OCI-LY1 (cell line): ENCODE data around the gene SLC2A13.

Experiments used
- H2AFZ ChIP-seq: fragments of 200-600 bp; sonication (generic), shearing (Covaris generic); 2 replicates; pipeline ENCODE4 v1.6.0; 2014; ENCODE audit warnings: antibody characterized with exemption, mild to moderate bottlenecking, low read length
- H3F3A ChIP-seq: fragments of 200-600 bp; sonication (generic), shearing (Covaris generic); 2 replicates; pipeline ENCODE4 v1.6.0; 2014; ENCODE audit warnings: mild to moderate bottlenecking, antibody characterized with exemption, low read length, moderate library complexity; ENCODE audit not compliant: insufficient read depth
- H3K27ac ChIP-seq: fragments of 200-600 bp; sonication (generic); 2 replicates; pipeline ENCODE4 v1.5.1; 2014; ENCODE audit warnings: low read length, mixed run types, mild to moderate bottlenecking, low read depth; ENCODE audit not compliant: poor library complexity, severe bottlenecking
- H3K27me3 ChIP-seq: fragments of 200-600 bp; sonication (generic); 2 replicates; pipeline ENCODE4 v1.6.0; 2014; ENCODE audit warnings: antibody characterized with exemption, mild to moderate bottlenecking, low read length, moderate library complexity; ENCODE audit not compliant: insufficient read depth
- H3K36me3 ChIP-seq: fragments of 200-600 bp; sonication (generic); 2 replicates; pipeline ENCODE4 v1.6.1; 2014; ENCODE audit warnings: mild to moderate bottlenecking, antibody characterized with exemption, low read length, moderate library complexity, mixed read lengths; ENCODE audit not compliant: insufficient read depth
- H3K4me1 ChIP-seq: fragments of 200-600 bp; sonication (generic); 2 replicates; pipeline ENCODE4 v1.5.1; 2014; ENCODE audit warnings: mild to moderate bottlenecking, low read length, moderate library complexity; ENCODE audit not compliant: insufficient read depth, severe bottlenecking
- H3K4me2 ChIP-seq: fragments of 200-600 bp; sonication (generic), shearing (Covaris generic); 2 replicates; pipeline ENCODE4 v1.6.1; 2014; ENCODE audit warnings: low read length
- H3K4me3 ChIP-seq: fragments of 200-600 bp; sonication (generic); 2 replicates; pipeline ENCODE4 v1.5.1; 2014; ENCODE audit warnings: low read length, low read depth, mild to moderate bottlenecking, mixed read lengths; ENCODE audit not compliant: poor library complexity, severe bottlenecking
- H3K79me2 ChIP-seq: fragments of 200-600 bp; shearing (Covaris generic); 2 replicates; pipeline ENCODE4 v1.6.1; 2016; ENCODE audit warnings: mixed run types, low read length, mixed read lengths; ENCODE audit not compliant: insufficient read depth
- H3K9ac ChIP-seq: fragments of 200-600 bp; sonication (generic), shearing (Covaris generic); 2 replicates; pipeline ENCODE4 v1.6.1; 2014; ENCODE audit warnings: mild to moderate bottlenecking, low read length, mixed read lengths
- H3K9me2 ChIP-seq: fragments of 200-600 bp; sonication (generic), shearing (Covaris generic); 2 replicates; pipeline ENCODE4 v1.6.1; 2014; ENCODE audit warnings: low read depth, mild to moderate bottlenecking, low read length, mixed read lengths
- H3K9me3 ChIP-seq: fragments of 200-600 bp; shearing (Covaris generic); 2 replicates; pipeline ENCODE4 v1.6.1; 2014; ENCODE audit warnings: low read length, mixed read lengths
- H4K20me1 ChIP-seq: fragments of 200-600 bp; sonication (generic), shearing (Covaris generic); 2 replicates; pipeline ENCODE4 v1.6.0; 2016; ENCODE audit warnings: mild to moderate bottlenecking, low read length; ENCODE audit not compliant: insufficient read depth
- CTCF ChIP-seq: fragments of 200-600 bp; sonication (generic), shearing (Covaris generic); IDR thresholded peaks from 2 replicates; pipeline ENCODE4 v1.5.1; 2017; ENCODE audit warnings: mild to moderate bottlenecking, antibody characterized with exemption, low read length, moderate library complexity, mixed read lengths
- EZH2 ChIP-seq: fragments of 200-600 bp; sonication (generic), shearing (Covaris generic); IDR thresholded peaks from 2 replicates; pipeline ENCODE4 v1.8.0; 2017; ENCODE audit warnings: borderline replicate concordance, mixed run types, mild to moderate bottlenecking, antibody characterized with exemption, low read length, moderate library complexity, mixed read lengths

Gene SLC2A13

DNA sequence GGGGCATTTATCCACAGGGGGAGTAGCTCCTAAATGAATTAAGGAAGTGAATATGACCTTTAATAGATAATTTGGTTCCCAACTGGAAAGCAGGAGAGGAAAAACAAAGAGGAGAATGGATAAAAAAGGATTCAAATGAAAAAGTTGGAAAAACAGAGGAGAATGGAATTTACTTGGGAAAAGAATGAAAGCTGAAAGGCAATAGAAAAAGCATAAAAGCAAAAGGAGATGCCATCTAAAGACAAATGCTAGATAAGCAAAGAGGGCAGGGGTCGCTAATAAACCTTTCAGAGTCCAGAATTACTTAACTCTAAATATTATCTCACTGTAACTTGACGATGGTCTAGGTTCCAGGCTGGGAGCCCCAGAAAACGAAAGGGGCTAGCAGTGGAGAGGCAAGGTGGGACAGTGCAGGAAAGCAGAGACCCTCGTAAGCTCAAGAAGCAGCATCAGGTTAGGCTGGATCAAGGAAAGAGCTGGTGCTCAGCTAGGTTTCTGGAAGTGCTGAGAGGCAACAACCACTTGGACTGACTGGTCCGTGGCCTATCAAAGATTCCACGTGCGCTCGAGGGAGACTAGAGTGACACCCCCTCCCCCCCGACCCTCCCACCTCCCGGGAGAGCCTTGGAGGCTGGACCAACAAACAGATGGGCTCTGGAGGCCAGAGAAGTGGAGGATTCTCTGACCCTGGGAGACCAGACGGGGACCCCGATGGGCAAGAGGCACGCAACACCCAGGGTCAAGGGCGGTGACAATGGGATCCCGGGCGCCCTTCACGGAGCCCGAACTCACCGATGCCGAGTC is 1.2 kb downstream of the SLC2A13 start:
- Histone ChIP-seq H3K36me3 (no peaks in the 10 kb centered on the region), H3K9me3 (no peaks in the 10 kb centered on the region), H3K27me3 (no peaks in the 10 kb centered on the region), H3K4me2 (peak overlapping the region; percentile 68), H3K27ac (no peak overlapping the region), H4K20me1 (no peaks in the 10 kb centered on the region), H3K9me2 (no peaks in the 10 kb centered on the region), H2AFZ (no peak overlapping the region), H3K9ac (peak overlapping the region; percentile 93), H3K79me2 (0 out of 2 replicates have a peak, but pooled peaks cover 4% of the 10 kb centered on the region), H3K4me3 (peak overlapping the region; percentile 92), H3K4me1 (peaks cover 61% of the 10 kb centered on the region), H3F3A (peaks cover 4% of the 10 kb centered on the region; the same call in 1 of the 2 replicates)
- no peak for TF ChIP-seq EZH2
- TF ChIP-seq CTCF: no peak

DNA sequence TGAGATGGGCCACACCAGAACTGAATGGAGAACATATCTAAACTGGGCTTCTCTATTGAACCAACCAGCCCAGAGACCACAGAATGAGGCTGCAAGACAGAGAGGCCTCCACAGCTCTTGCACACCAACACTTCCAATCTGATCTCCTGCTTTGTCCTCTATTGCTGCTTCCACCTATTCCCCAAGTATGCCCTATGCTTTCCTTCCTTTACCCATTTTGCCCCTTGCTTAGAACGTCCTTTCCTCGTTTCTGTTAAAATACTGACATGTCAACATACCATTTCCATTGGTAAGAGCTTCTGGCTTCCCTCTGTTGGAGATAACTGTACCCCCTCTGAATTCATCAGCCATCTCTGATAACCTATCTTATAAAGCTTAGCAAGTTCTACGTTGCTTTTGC is 2.8 kb downstream of the SLC2A13 start:
- Histone ChIP-seq H3K79me2 (0 out of 2 replicates have a peak, but pooled peaks cover 4% of the 10 kb centered on the region), H3K27ac (peak overlapping the region; percentile 28), H2AFZ (no peak overlapping the region), H3F3A (peaks cover 4% of the 10 kb centered on the region; the same call in 1 of the 2 replicates), H3K36me3 (no peaks in the 10 kb centered on the region), H3K9me3 (no peaks in the 10 kb centered on the region), H4K20me1 (no peaks in the 10 kb centered on the region), H3K9ac (peak overlapping the region; percentile 2; the same call in 1 of the 2 replicates), H3K27me3 (no peaks in the 10 kb centered on the region), H3K4me2 (peak overlapping the region; percentile 68), H3K4me3 (peak overlapping the region; percentile 92), H3K4me1 (peaks cover 58% of the 10 kb centered on the region), H3K9me2 (no peaks in the 10 kb centered on the region)
- TF ChIP-seq CTCF (no peak), EZH2 (no peak)

GRCh38 chr12:40101747-40102146 is 4.1 kb downstream of the SLC2A13 start:
- H3K4me1 ChIP-seq: peaks cover 46% of the 10 kb centered on the region
- no peaks in the 10 kb centered on the region for H3K27me3 ChIP-seq
- H3K9me2 ChIP-seq: no peaks in the 10 kb centered on the region
- H4K20me1 ChIP-seq: no peaks in the 10 kb centered on the region
- no peaks in the 10 kb centered on the region for H3K36me3 ChIP-seq
- peaks cover 11% of the 10 kb centered on the region; the same call in 1 of the 2 replicates for H3K79me2 ChIP-seq
- H3K4me2 ChIP-seq: no peak overlapping the region
- peaks cover 4% of the 10 kb centered on the region; the same call in 1 of the 2 replicates for H3F3A ChIP-seq
- no peak overlapping the region for H3K27ac ChIP-seq
- no peak overlapping the region for H3K9ac ChIP-seq
- TF ChIP-seq CTCF: no peak
- TF ChIP-seq EZH2: no peak
- H2AFZ ChIP-seq: no peak overlapping the region
- H3K4me3 ChIP-seq: no peak overlapping the region
- H3K9me3 ChIP-seq: no peaks in the 10 kb centered on the region
